ENCODE results near the gene TBC1D4. TPM values are rescaled to one million over a fixed set of nuclear protein-coding genes. Genes with fewer than 3 reads are reported as not detected.

The TBC1D4 gene
- total and polyA plus RNA-seq, 10 of the 15 experiments (the other 5 are each of a cell fraction or from before 2014, with no cell fraction given): 11.0 to 38.6 (median 25.5) TPM

DNA sequence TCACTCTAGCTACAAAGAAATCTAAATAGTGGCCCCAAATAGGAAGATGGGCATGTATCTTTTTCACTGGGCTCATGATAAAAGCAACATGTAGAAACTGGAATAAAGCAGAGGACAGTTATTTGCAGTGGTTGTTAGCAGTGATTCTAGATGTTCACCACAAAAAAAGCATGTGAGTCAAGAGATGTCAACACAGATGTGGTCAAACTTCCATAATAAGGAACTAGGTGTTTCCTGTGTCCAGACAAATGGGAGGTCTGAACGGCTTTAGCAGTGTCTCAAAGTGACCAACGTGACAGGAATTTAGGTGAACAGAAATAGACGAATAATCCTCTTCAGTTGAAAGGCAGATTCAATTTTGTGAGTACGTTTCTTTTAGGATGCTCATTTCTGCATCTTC, 162.7 kb downstream of the TBC1D4 start (continued):
- no peak for TF ChIP-seq RB1 (IDR thresholded peaks at IDR 0.05; ENCODE audit: borderline replicate concordance)

GRCh38 chr13:75318138-75318833, 163.7 kb downstream of the TBC1D4 start:
- Histone ChIP-seq H3K9ac (ENCODE audit: control insufficient read depth, insufficient read depth, low read length) (no peak overlapping the region), H3K36me3 (ENCODE audit: control insufficient read depth in 2 of 2, insufficient read depth in 2 of 2, low read length in 1 of 2) (no peaks in the 10 kb centered on the region), H3K4me2 (ENCODE audit: control insufficient read depth, insufficient read depth) (no peak overlapping the region), H4K20me1 (ENCODE audit: control insufficient read depth, insufficient read depth) (no peaks in the 10 kb centered on the region), H2AFZ (ENCODE audit: control insufficient read depth, low read depth, low read length) (no peak overlapping the region), H3K27ac (ENCODE audit: control insufficient read depth, insufficient read depth) (no peak overlapping the region), H3K4me1 (ENCODE audit: control insufficient read depth, insufficient read depth, low read length) (peaks cover 4% of the 10 kb centered on the region; the same call in 1 of the 2 replicates), H3K27me3 (replicated peaks in 1 of 2; ENCODE audit: control insufficient read depth in 2 of 2, insufficient read depth in 2 of 2, low read length in 1 of 2) (no peaks in the 10 kb centered on the region), H3K9me3 (replicated peaks; ENCODE audit: control insufficient read depth, insufficient read depth, low read length) (no peaks in the 10 kb centered on the region; the same call in 2 of the 3 replicates), H3K79me2 (ENCODE audit: control insufficient read depth, insufficient read depth, low read length) (no peaks in the 10 kb centered on the region), H3K4me3 (no peak overlapping the region)
- in situ Hi-C loops (cut with MboI) (no loop called here), intact Hi-C loops (cut with micrococcal nuclease; ENCODE audit: unreplicated experiment) (no loop called here)
- POLR2A ChIA-PET: interaction anchor here (1.1 kb wide), 1 partner anchor 12 kb away, joined by 3 read pairs; no protein-coding TSS in a partner anchor
- TF ChIP-seq CBX5 (IDR thresholded peaks at IDR 0.05; ENCODE audit: low read depth) (no peak), FOXM1 (IDR thresholded peaks at IDR 0.05; ENCODE audit: low read depth, low read length) (no peak), CHD2 (IDR thresholded peaks at IDR 0.05; ENCODE audit: borderline replicate concordance, low read depth, low read length) (no peak), GABPA (IDR thresholded peaks at IDR 0.05; ENCODE audit: low read depth) (peak; percentile 27; the same call in 1 of the 2 replicates), SIX5 (IDR thresholded peaks at IDR 0.05; ENCODE audit: low read depth, low read length, severe bottlenecking) (no peak)
- TF ChIP-seq, protein P1, sequence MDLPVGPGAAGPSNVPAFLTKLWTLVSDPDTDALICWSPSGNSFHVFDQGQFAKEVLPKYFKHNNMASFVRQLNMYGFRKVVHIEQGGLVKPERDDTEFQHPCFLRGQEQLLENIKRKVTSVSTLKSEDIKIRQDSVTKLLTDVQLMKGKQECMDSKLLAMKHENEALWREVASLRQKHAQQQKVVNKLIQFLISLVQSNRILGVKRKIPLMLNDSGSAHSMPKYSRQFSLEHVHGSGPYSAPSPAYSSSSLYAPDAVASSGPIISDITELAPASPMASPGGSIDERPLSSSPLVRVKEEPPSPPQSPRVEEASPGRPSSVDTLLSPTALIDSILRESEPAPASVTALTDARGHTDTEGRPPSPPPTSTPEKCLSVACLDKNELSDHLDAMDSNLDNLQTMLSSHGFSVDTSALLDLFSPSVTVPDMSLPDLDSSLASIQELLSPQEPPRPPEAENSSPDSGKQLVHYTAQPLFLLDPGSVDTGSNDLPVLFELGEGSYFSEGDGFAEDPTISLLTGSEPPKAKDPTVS (IDR thresholded peaks at IDR 0.05; ENCODE audit: low read depth, low read length): no peak
- CTCF ChIA-PET: interaction anchor here (1.4 kb wide), 1 partner anchor 45 kb away, joined by 3 read pairs; no protein-coding TSS in a partner anchor
- peak; percentile 47 for FAIRE-seq
- SMC1A ChIA-PET (ENCODE audit: uncharacterized antibody, unreplicated experiment): interaction anchor here (0.9 to 1.1 kb wide), 2 partner anchors 9 to 15 kb away, joined by 3 read pairs; no protein-coding TSS in a partner anchor
- RAD21 ChIA-PET (ENCODE audit: unreplicated experiment): no interaction called here
- WGBS (ENCODE audit: insufficient coverage, insufficient replicate concordance, low lambda C conversion rate, missing lambda C conversion rate): 38% methylated on average over 2 of the region's 2 CpGs
- ATAC-seq: peak; percentile 68
- no peak for DNase-seq (ENCODE audit: low read depth, low spot score)
- BruUV-seq (replicated peaks): no TSS peak

Measured in GM12878 (cell line).